ENCODE data around the gene ZNF264.
"Not testable (repeated sequence)": the region's sequence is repeated elsewhere in the genome, so short reads cannot be mapped to it uniquely, and the experiment has no call there.

Gene ZNF264

DNA sequence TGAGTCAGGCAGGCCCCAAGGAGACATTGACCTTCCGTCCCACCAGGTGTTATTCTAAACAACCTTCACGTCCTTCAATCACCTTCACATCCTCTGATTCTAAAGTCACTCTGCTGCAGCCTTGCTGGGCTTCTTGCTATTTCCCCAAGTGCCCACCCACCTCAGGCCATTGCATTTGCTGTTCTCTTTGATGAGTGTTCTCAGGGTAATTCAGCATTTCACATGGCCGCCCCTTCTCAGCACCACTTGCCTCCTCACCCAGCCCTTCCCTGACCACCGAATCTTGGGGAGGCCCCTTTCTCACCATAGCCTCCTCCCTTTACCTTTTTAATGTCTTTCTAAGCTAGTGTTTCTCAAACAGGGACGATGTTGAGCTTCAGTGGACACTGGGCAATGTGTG lies 53.8 kb downstream of the ZNF264 start:
- DNase-seq (ENCODE audit: low read depth in 2 of 2): no peak

DNA sequence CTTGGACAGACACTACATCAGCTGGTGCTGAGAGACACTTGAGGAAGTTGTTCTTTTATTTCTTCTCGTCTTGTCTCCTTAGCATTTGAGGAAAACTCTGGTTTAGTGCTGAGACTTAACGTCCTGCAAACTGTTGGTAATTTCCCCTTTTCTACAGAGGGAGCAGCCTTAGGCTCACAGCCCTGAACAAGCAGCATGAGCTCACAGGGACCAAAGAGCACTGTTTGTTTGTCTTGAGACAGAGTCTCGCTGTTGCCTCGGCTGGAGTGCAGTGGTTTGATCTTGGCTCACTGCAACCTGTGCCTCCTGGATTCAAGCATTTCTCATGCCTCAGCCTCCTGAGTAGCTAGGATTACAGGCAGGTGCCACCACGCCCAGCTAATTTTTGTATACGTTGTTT lies 54.7 kb downstream of the ZNF264 start:
- no peak for DNase-seq (ENCODE audit: low read depth in 2 of 2)

DNA sequence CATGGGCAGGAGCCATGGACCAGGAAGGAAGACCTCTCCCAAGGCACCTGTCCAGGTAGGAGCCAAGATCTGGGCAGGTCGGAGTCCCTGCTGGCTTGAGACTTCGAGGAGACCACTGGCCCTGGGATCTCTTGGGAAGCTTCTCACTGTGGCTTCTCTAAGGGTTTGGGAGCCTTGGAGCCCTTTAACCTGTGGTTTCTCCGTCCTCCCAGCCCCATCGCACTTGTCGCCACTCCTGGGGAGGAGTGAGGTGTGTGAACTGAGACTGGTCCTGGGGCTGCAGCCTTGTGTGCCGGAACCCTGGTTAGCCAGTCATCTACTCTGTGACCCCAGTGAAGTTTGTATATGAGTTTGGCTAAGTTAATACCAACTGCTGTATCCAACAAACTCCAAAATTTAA lies 57.3 kb downstream of the ZNF264 start:
- no peak for DNase-seq (ENCODE audit: low read depth in 2 of 2)

DNA sequence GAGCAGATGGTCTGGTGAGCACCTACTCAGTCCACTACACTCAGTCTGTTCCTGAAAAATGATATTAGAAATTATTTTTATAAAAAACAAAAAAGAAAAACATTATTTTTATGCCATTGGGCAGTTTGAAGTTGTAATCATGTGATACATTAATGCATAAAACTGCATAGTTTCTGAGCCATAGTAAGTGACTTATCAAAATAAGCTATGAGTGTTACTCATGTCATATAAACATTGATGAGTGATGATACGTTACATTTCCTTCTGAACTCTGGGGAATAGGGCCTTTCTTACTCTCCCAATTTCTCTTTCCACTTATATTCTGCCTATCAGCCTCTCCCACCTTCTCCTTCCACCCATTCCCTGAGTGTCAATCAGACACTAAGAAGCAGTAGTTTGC lies 58.0 kb downstream of the ZNF264 start:
- no peak for DNase-seq (ENCODE audit: low read depth in 2 of 2)

DNA sequence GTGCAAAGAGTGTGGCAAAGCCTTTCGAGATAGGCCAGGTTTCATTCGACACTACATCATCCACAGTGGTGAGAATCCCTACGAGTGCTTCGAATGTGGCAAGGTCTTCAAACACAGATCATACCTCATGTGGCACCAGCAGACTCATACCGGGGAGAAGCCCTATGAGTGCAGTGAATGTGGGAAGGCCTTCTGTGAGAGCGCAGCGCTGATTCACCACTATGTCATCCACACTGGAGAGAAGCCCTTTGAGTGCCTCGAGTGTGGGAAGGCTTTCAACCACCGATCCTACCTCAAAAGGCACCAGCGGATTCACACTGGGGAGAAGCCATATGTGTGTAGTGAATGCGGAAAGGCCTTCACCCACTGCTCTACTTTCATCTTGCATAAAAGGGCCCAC lies 62.5 kb downstream of the ZNF264 start:
- DNase-seq (ENCODE audit: low read depth in 2 of 2): not testable (repeated sequence)

DNA sequence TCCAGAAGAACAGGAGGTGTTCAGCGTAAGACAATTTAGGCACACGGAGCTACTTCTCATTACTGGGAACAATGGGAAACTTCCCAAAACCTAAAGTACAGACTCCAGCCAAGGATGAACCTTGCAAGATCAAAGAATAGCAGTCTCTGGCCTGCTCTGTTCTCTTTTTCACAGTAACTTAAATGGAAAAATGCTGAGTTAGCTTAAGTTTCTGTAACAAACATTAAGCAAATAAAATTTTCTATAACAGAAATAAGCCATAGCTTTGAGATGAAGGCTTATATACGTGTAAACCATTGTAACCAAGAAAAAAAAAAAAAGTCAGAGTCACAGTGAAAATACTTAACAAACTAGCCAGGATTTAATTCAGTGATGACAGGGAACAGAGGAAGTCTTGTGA lies 70.7 kb downstream of the ZNF264 start:
- DNase-seq (ENCODE audit: low read depth in 2 of 2): no peak

DNA sequence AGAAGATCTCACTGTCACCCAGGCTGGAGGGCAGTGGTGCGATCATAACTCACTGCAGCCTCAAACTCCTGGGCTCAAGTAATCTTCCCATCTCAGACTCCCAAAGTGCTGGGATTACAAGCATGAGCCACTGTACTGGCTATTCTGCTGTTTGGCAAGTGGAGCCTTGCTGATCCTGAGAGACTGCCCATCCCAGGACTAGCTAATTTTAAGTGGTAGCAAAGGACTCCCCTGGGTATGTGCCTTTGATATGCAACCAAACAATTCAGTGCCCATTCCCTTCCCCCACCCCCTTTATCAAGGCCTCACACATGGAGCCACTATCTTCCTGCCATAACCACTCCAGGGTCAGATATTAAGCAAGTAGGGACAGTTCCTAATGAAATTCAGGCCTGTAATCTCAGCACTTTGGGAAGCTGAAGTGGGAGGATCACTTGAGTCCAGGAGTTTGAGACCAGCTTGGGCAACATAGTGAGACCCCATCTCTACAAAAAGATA lies 72.0 kb downstream of the ZNF264 start:
- DNase-seq (ENCODE audit: low read depth in 2 of 2): no peak

DNA sequence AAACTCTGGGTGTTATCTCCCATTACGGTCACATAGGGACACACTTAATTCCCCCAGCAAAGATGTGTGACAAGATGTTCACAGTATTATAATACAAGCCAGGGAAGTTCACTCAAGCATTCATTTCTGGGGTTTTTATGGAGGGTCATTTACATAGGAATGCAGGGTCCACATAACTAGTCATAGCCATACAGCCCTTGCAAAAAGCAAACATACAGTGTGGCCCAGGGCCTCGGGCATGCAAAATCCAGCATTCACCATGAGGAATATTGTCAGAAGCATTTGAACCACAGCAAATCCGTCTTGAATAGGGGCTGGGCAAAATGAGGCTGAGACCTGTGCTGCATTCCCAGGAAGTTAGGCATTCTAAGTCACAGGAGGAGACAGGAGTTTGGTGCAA lies 76.0 kb downstream of the ZNF264 start:
- no peak for DNase-seq (ENCODE audit: low read depth in 2 of 2)

DNA sequence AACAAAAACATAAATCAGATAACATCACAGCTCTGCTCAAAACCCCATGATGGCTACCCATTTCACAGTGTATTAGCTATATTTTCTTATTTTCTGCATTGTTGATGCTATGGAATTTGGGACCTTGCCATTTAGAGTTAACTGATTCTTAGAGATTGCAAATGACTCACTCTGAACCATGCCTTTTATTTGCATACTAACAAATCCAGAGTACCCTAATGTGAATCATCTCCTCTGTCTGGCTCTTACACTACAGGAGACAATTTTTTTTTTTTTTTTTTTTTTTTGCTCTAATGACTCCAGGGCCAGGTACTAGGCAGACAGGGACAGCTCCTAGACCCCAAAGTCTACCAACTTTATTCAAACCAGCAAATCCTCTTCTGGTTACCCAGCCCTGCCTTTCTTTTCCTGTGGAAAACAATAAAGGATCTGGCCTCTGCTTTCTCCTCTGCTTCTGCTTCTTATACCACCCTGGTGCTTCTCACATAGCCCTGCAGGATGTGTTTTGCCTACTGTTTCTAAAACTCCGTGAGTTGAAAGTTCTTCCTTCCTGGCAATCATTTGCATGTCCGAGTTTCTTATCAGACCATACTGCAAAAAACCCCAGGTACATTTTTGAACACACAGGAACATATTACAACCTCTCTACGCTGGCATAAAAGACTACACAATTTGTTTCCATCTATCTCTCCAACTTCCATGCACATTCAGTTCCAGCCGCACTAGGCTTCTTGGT lies 78.4 kb downstream of the ZNF264 start:
- no peak for DNase-seq (ENCODE audit: low read depth in 2 of 2)

DNA sequence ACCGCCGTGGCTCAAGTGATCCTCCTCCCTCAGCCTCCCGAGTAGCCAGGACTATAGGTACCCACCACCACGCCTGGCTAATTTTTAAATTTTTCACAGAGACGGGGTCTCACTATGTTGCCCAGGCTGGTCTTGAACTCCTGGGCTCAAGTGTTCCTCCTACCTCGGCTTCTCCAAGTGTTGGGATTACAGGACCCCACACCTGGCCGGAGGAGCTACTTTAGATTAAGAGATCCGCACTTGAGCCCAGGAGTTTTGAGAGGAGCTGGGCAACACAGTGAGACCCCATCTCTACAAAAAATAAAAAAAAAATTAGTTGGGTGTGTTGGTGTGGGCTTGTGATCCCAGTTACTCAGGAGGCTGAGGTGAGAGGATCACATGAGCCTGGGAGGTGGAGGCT lies 80.0 kb downstream of the ZNF264 start:
- no peak for DNase-seq (ENCODE audit: low read depth in 2 of 2)
